ENCODE measurements around the gene ZSWIM5.
"Not testable (repeated sequence)": the region's sequence is repeated elsewhere in the genome, so short reads cannot be mapped to it uniquely, and the experiment has no call there.

The ZSWIM5 gene

DNA sequence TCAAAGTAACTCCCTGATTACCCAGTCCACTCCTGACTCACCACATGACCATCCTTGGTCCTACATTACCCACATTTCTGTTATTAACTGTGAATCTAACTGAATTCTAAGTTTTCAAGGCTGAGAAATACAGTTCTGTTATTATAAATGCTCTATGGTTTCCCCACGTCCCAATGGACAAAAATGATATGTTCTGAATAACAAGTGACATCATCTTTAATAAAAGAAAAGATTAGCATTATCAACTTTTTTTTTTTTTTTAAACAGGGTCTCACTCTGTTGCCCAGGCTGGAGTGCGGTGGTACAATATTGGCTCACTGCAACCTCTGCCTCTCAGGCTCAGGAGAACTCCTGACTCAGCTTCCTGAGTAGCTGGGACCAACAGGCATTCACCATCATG lies 59.6 kb downstream of the ZSWIM5 start:
- DNase-seq (ENCODE audit: low read depth): no peak

DNA sequence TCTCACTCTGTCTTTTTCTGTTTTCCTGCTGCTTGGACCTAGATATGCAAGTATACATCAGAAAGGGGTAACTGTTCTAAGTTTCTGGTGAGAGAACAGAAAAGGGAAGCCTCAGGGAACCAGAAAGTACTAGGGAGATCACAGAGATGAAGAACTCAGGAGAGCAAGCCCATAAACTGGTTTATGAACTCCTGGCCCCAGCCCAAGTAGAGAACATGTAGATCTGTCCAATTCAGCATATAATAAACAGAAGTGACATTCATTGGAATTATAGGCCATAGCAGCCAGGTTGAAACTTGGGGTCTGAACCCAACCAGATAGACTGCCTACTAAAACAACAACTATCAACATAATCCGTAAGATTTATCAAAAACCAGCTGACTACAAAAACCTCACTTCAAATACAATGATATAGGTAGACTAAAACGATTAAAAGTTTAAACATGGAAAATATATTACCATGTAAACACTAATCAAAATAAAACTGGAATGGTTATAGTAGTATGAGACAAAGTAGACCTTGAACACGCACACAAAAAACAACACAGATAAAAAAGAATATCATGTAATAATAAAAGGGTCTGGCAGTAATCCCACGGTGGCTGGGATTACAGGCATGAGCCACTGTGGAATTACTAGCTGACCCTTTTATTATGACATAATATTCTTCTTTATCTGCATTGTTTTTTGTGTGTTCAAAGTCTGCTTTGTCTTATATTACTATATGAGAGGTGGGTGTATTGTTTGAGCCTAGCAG lies 65.0 kb downstream of the ZSWIM5 start:
- no peak for DNase-seq (ENCODE audit: low read depth)

DNA sequence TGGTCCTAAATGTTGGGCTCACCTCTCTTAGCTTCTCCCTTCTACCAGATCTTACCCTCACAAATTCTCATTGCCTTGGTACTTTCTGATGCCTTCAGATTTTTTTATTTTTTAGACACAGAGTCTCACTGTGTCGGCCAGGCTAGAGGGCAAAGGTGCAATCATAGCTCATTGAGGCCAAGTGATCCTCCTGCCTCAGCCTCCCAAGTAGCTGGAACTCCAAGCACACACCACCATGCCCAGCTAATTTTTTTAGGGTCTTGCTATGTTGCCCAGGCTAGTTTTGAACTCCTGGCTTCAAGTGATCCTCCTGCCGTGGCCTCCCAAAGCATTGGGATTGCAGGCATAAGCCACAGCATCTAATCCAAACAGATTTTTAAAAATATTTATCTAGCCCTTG lies 69.4 kb downstream of the ZSWIM5 start:
- DNase-seq (ENCODE audit: low read depth): no peak

DNA sequence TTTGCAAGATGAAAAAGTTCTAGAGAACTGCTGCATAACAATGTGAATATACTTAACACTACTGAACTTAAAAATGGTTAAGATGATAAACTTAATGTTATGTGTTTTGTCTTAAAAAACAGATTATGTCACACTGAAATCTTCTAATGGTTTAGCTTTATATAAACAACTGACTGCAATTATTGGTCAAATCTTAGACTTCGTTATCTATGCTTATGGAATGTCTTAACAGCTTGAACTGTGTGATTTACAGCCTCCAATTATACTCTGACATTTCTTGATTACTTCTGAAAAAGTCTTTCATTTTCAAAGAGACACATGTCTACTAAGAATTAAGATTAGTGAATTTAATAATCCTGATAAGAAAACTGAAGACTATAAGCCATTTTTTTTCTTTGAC lies 71.1 kb downstream of the ZSWIM5 start:
- DNase-seq (ENCODE audit: low read depth): no peak

DNA sequence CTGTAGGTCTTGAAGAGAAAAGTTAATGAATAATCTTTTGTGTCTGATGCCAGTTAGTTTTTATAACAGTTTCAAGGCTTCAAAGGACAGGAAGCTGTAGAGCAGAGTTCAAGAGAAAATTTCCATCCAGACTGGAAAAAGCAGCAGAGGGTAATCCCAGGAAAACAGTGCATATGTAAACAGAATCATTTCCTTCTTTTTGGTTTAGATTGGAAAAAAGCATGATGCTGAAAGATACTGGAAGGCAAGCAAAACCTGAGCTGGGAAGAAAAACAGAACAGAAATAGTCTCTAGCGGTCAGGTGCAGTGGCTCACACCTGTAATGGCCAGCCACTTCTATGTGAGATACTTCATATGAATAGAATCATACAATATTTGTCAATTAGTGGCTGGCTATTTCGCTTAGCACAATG lies 71.9 kb downstream of the ZSWIM5 start:
- DNase-seq (ENCODE audit: low read depth): no peak

DNA sequence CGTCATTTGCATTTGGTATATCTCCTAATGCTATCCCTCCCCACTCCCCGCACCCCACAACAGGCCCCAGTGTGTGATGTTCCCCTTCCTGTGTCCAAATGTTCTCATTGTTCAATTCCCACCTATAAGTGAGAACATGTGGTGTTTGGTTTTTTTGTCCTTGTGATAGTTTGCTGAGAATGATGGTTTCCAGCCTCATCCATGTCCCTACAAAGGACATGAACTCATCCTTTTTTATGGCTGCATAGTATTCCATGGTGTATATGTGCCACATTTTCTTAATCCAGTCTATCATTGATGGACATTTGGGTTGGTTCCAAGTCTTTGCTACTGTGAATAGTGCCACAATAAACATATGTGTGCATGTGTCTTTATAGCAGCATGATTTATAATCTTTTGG lies 73.7 kb downstream of the ZSWIM5 start:
- DNase-seq (ENCODE audit: low read depth): not testable (repeated sequence)

DNA sequence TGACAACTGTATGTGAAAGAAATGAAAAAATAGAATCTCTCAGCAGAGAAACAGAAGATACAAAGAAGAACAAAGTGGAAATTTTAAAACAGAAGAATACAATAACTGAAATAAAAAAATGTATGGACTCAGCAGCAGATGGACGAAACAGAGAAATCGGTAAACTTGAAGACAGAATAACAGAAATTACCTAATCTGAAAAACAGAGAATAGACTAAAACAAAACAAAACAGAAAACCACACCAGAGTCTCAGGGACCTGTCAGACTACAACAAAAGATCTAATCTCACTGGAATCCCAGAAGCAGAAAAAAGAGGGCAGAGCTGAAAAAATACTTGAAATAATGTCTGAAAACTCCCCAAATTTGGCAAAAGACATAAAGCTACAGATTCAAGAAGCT lies 83.0 kb downstream of the ZSWIM5 start:
- no peak for DNase-seq (ENCODE audit: low read depth)

DNA sequence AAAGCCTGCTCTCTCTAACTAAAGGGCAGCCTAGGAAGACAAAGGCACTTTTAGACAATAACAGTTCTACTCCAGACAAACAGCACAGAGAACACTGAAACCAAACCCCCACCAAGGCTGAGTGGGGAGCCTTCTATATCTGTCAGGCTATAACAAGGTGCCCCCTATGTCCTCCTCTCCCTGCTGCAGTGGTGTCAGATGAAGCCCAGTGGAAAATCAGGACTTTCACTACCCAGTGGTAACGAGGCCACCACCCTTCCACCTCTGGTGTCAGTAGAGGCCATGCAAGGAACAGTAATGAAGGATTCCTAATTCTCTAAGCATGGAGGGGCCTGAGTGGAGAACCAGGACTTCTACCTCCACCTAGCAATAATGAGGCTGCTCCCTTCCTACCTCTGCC lies 83.7 kb downstream of the ZSWIM5 start:
- DNase-seq (ENCODE audit: low read depth): no peak

DNA sequence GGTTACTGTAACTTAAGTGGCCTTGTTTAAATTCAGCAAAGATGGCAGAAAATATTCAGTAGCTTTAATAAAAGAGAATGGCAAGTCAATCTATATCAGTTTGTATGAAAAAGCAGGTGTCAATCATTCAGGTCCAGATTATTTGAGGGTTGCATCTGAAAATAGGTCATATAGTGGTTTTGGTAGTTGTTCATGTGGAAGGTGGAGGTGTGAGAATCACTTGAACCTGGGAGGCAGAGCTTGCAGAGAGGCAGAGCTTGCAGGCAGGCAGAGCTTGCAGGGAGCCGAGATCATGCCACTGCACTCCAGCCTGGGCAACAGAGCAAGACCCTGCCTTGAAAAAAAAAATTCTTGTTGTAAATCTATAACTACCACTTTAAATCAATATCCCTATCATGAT lies 88.6 kb downstream of the ZSWIM5 start:
- no peak for DNase-seq (ENCODE audit: low read depth)

DNA sequence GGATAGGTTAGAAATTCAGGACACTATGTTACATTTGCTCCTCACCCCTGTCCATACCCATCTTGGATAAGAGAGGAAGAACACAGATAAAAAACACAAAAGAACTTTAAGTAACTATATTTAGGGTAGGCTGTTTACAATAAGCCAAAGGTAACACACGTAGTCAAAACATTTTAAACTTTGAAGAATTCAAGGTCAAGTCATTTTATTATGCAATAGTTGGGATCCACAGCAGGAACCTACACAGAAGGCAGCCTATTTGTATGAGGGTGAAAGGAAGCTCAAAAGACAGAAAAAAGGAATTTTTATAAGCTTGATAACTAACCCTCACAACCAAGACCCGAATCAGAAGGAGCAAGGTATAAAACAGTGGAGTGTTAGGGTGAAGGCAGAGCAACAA lies 89.6 kb downstream of the ZSWIM5 start:
- no peak for DNase-seq (ENCODE audit: low read depth)

DNA sequence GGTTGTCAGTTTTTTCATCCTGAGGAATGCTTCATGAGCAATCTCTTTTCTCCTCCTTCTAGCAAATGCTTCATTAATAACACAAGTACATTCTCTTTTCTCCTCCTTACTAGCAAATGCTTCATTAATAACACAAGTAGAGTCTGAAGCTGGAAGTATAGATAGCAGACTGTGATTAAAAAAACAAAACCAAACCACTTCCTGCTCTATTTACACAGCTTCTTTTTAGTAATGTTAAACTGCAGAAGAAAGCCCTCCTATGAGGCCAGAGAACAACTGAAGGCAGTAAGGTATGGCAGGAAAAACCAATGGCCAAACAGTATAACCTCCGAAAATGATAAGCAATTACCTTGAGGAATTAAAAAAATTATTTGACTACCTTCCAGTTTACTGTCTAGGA lies 90.1 kb downstream of the ZSWIM5 start:
- no peak for DNase-seq (ENCODE audit: low read depth)

DNA sequence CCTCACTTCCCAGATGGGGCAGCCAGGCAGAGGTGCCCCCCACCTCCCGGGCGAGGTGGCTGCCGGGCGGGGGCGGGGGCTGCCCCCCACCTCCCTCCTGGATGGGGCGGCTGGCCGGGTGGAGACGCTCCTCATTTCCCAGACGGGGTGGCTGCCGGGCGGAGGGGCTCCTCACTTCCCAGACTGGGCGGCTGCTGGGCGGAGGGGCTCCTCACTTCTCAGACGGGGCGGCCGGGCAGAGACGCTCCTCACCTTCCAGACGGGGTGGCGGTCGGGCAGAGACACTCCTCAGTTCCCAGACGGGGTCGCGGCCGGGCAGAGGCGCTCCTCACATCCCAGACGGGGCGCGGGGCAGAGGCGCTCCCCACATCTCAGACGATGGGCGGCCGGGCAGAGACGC lies 91.2 kb downstream of the ZSWIM5 start:
- not testable (repeated sequence) for DNase-seq (ENCODE audit: low read depth)

DNA sequence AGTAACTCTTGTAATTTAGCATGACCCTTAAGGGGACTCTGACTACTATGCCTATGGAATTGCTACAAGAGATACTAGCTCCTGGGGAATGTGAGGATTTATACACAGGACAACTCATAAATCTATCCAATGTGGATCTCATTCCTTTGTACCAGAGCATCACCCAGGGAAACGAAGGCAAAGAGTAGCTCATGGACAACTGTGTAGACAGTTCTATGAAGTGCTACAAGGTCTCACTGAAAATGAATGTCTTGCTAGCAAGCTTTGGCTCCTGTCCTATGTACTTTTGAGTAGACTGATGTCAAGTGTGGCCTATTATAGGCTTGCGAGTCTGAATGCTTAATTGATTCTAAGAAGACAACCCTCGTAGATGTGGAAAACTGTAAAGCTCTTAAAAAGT lies 93.7 kb downstream of the ZSWIM5 start:
- DNase-seq (ENCODE audit: low read depth): no peak

DNA sequence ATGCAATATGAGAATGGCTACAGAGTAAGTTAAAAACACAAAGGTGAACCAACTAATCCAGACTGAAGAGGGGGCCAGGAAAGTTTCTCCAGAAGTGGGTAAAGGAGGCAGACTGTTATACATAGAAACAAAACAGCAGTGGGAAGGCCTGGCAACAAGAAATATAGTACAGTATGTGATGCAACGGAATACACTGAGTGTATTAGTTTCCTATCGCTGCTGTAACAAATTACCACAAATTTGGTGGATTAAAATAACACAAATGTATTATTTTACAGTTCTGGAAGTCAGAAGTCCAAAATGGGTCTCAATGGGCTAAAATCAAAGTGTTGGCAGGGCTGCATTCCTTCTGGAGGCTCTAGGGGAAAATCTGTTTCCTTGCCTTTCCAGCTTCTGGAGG lies 95.2 kb downstream of the ZSWIM5 start:
- no peak for DNase-seq (ENCODE audit: low read depth)

DNA sequence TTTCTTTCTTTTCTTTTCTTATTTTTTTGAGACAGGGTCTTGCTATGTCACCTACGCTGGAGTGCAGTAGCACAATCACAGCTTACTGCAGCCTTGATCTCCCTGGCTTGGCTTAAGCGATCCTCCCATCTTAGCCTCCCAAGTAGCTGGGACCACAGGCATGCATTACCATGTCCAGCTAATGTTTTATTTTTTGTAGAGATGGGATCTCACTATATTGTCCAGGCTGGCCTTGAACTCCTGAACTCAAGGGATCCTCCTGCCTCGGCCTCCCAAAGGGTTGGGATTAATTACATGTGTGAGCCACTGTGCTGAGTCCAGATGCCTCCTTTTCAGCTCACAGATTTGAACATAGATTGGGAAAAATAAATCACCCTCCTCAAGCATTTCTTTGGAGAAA lies 98.6 kb downstream of the ZSWIM5 start:
- no peak for DNase-seq (ENCODE audit: low read depth)

DNA sequence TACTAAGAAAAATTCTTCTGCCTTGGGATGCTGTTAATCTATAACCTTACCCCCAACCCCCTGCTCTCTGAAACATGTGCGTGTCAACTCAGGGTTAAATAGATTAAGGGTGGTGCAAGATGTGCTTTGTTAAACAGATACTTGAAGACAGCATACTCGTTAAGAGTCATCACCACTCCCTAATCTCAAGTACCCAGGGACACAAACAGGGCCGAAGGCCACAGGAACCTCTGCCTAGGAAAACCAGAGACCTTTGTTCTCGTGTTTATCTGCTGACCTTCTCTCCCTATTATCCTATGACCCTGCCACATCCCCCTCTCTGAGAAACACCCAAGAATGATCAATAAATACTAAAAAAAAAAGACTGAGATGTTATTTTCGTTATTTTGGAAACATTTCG lies 99.5 kb downstream of the ZSWIM5 start:
- DNase-seq (ENCODE audit: low read depth): not testable (repeated sequence)

DNA sequence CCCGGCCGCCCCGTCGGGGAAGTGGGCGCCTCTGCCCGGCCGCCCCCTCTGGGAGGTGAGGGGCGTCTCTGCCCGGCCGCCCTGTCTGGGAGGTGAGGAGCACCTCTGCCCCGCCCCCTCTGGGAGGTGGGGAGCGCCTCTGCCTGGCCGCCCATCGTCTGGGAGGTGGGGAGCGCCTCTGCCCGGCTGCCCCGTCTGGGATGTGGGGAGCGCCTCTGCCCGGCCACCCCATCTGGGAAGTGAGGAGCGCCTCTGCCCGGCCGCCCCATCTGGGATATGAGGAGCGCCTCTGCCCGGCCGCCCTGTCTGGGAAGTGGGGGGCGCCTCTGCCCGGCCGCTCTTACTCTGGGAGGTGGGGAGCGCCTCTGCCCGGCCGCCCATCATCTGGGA lies 100.3 kb downstream of the ZSWIM5 start:
- DNase-seq (ENCODE audit: low read depth): not testable (repeated sequence)

DNA sequence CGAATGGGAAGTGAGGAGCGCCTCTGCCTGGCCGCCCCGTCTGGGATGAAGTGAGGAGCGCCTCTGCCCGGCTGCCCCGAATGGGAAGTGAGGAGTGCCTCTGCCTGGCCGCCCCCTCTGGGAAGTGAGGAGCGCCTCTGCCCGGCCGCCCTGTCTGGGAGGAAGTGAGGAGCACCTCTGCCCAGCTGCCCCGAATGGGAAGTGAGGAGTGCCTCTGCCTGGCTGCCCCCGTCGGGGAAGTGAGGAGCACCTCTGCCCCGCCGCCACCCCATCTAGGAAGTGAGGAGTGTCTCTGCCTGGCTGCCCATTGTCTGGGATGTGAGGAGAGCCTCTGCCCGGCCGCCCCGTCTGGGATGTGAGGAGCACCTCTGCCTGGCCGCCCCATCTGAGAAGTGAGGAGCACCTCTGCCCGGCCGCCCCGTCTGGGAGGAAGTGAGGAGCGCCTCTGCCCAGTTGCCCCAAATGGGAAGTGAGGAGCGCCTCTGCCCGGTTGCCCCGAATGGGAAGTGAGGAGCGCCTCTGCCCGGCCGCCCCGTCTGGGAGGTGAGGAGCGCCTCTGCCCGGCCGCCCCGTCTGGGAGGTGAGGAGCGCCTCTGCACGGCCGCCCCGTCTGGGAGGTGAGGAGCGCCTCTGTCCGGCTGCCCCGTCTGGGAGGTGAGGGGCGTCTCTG lies 100.8 kb downstream of the ZSWIM5 start:
- not testable (repeated sequence) for DNase-seq (ENCODE audit: low read depth)

DNA sequence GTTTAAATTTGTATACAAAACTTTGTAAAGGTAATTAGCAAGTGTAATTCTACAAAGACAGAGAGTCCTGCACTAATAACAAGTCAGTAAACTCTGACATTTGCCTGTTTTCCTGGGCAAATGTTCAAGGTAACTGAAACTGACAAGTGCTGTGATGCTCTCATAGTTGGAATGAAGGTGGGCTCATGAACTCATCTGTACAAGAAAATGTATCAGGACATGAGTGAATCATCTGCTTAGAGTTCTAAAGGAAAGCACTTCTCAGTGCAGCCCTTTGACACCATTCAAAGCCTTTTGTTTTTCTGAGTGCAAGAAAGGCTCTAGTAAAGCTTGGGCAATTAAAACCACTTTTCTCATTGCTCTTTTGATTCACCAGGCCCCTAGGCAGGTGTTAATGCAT lies 102.9 kb downstream of the ZSWIM5 start:
- no peak for DNase-seq (ENCODE audit: low read depth)

DNA sequence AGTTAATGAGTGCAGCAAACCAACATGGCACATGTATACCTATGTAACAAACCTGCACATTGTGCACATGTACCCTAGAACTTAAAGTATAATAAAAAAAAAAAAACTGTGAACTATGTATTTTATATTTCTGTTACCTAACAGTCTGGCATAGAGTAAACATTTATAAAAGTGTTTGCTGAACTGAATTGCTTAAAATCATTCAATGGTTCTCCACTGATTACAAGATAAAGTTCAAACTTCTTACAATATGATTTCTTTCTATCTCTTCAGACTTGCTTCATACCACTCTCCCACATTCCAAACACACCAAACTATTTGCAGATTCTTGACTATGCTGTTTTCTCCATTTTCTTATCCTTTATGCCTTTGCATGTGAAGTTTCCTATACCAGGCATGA lies 104.5 kb downstream of the ZSWIM5 start:
- no peak for DNase-seq (ENCODE audit: low read depth)

DNA sequence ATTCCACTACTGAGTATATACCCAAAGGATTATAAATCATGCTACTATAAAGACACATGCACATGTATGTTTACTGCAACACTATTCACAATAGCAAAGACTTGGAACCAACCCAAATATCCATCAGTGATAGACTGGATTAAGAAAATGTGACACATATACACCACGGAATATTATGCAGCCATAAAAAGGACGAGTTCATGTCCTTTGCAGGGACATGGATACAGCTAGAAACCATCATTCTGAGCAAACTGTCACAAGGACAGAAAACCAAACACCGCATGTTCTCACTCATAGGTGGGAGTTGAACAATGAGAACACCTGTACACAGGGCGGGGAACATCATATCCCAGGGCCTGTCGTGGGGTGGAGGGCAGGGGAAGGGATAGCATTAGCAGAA lies 104.9 kb downstream of the ZSWIM5 start:
- DNase-seq (ENCODE audit: low read depth): not testable (repeated sequence)

DNA sequence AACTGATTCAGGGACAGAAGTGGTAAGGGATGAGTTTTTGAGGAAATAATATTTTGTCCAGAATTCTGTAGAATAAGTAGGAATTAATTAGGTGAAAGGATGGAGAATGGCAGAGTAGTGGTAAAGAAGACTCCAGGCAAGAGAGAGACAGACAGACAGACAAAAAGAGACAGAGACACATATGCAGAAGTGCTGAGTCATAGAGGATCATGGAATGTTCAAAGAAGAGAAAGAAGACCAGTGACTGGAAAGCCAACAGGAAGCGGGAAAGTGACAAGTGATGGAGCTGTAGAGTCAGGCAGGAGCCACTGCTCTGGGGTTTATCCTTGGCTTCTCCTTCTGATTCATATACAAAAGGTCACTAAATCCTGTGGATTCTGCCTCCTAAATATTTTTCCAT lies 108.5 kb downstream of the ZSWIM5 start:
- DNase-seq (ENCODE audit: low read depth): no peak

DNA sequence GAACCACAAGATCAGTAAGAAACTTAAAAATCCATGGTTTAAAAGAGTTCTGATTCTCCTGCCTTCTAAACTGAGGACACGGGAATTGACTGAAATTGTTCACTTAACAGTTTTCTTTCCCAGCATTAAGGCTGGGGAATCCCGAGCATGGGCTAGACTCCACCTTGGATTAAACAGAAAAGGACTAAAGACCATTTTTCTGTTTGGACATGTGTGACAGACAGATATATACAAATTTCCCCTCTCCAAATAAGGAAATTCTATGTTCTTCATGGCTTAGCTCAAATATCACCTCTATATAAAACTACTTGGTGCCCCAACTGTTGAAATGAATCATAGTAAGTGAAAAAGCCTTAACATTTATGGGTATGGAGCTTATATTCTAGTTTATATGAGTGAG lies 109.3 kb downstream of the ZSWIM5 start:
- DNase-seq (ENCODE audit: low read depth): no peak

DNA sequence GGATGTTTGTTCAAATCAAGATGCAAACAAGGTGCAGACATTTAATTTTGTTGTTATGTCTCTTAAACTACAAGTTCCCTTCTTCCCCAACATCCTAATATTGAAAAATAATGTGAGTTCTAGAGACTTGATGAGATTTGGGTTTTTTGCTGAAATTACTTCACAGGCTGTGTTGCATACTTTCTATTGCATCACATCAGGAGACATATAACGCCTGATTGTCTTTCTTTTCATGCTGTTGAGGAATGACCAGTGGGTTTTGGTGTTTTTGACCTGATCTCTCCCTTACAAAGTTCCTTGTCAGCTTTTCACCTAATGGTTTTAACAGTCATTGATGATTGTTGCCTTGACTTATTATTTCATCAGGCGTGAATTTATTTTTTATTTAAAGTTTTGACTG lies 111.0 kb downstream of the ZSWIM5 start:
- DNase-seq (ENCODE audit: low read depth): no peak

Data from T follicular helper cell (primary cell).